Keratinocyte (primary cell): ENCODE data around the gene TSTD1. TPM values are rescaled to one million over a fixed set of nuclear protein-coding genes. Genes with fewer than 3 reads are reported as not detected.

Source experiments
- DNase-seq: peaks from one replicate; pipeline ENCODE4 v3.0.0-alpha.2; 2011; ENCODE audit warnings: low read depth, missing footprints, low spot score
- FAIRE-seq: peaks from 2 replicates; lab custom pipeline; 2011; peaks lifted over from hg19 to GRCh38; lab: Jason Lieb, UNC
- H2AFZ ChIP-seq: 2 replicates; pipeline ENCODE4 v1.6.0; 2012; ENCODE audit warnings: low read length, control low read depth, inconsistent platforms; ENCODE audit not compliant: control insufficient read depth
- H3K27ac ChIP-seq: 2 replicates; pipeline ENCODE4 v1.5.1; 2011; ENCODE audit warnings: low read length; ENCODE audit not compliant: control insufficient read depth, insufficient read depth
- H3K27me3 ChIP-seq: 3 replicates; pipeline ENCODE4 v1.6.0; 2011; ENCODE audit warnings: low read length; ENCODE audit not compliant: control insufficient read depth, insufficient read depth; ENCODE audit errors: extremely low read depth
- H3K36me3 ChIP-seq, 2 experiments: 2 replicates in 1 of 2; 3 replicates in 1 of 2; pipeline ENCODE4 v1.5.1; 2011; ENCODE audit warnings: low read length in 2 of 2, mild to moderate bottlenecking in 1 of 2; ENCODE audit not compliant: control insufficient read depth in 2 of 2, insufficient read depth in 2 of 2; ENCODE audit errors: extremely low read depth in 1 of 2
- H3K4me1 ChIP-seq: 3 replicates; pipeline ENCODE4 v1.5.1; 2011; ENCODE audit warnings: low read length; ENCODE audit not compliant: control insufficient read depth, insufficient read depth; ENCODE audit errors: extremely low read depth
- H3K4me2 ChIP-seq: 3 replicates; pipeline ENCODE4 v1.6.0; 2011; ENCODE audit warnings: low read depth, low read length; ENCODE audit not compliant: control insufficient read depth, insufficient read depth; ENCODE audit errors: extremely low read depth
- H3K4me3 ChIP-seq, 3 experiments: fragments of 200-600 bp in 1 of 3; sonication (generic) in 1 of 3; 2 replicates in 2 of 3; 3 replicates in 1 of 3; pipeline ENCODE4 v1.5.1; 2011 to 2016; ENCODE audit warnings: low read length in 3 of 3, mild to moderate bottlenecking in 3 of 3, control low read depth in 2 of 3, inconsistent platforms in 1 of 3, low read depth in 1 of 3, mixed read lengths in 1 of 3, mixed run types in 1 of 3, moderate library complexity in 1 of 3; ENCODE audit not compliant: control insufficient read depth in 2 of 3, insufficient read depth in 2 of 3; ENCODE audit errors: extremely low read depth in 1 of 3
- H3K79me2 ChIP-seq: 2 replicates; pipeline ENCODE4 v1.6.0; 2012; ENCODE audit warnings: low read length; ENCODE audit not compliant: control insufficient read depth, insufficient read depth
- H3K9ac ChIP-seq: 3 replicates; pipeline ENCODE4 v1.6.0; 2011; ENCODE audit warnings: low read length; ENCODE audit not compliant: control insufficient read depth, insufficient read depth; ENCODE audit errors: extremely low read depth
- H3K9me1 ChIP-seq: 3 replicates; pipeline ENCODE4 v1.6.0; 2011; ENCODE audit warnings: low read length; ENCODE audit not compliant: control insufficient read depth, insufficient read depth; ENCODE audit errors: extremely low read depth
- H3K9me3 ChIP-seq: 2 replicates; pipeline ENCODE4 v1.5.1; 2012; ENCODE audit warnings: low read depth, low read length; ENCODE audit not compliant: control insufficient read depth
- H4K20me1 ChIP-seq: 3 replicates; pipeline ENCODE4 v1.6.0; 2011; ENCODE audit warnings: low read length; ENCODE audit not compliant: control insufficient read depth, insufficient read depth; ENCODE audit errors: extremely low read depth
- CTCF ChIP-seq, 3 experiments: IDR thresholded peaks in 1 of 3; conservative IDR thresholded peaks in 1 of 3; optimal IDR thresholded peaks in 1 of 3; 2 replicates in 2 of 3; 3 replicates in 1 of 3; pipeline versions ENCODE3 to v1.5.1; 2011; ENCODE audit warnings: low read length in 3 of 3, mild to moderate bottlenecking in 3 of 3, moderate library complexity in 2 of 3, control low read depth in 1 of 3, inconsistent platforms in 1 of 3; ENCODE audit not compliant: insufficient read depth in 2 of 3; ENCODE audit errors: extremely low read depth in 1 of 3
- EZH2 ChIP-seq: IDR thresholded peaks from one replicate; pipeline ENCODE4 v1.6.1; 2012; ENCODE audit warnings: inconsistent platforms, mild to moderate bottlenecking, low read length, moderate library complexity
- dilution Hi-C: fragments of 300-500 bp; cut with MboI; formaldehyde crosslinking; loops from one replicate; pipeline ENCODE4 v1.7.0; 2020; ENCODE audit warnings: low sequenced_read_pairs; ENCODE audit not compliant: extremely low pct_ligation_motif_present
- polyA plus RNA-seq, 5 experiments: library from polyadenylated mRNA; depleted of rRNA in 3 of 5; stranded (reverse) in 3 of 5; stranded (forward) in 1 of 5; unstranded in 1 of 5; fragments of >200 nt; gene quantifications; 1 replicate in 1 of 5; 2 replicates in 3 of 5; 3 replicates in 1 of 5; pipeline versions ENCODE4 v1.2.1 to v1.2.3, GENCODE V29; 2011 to 2012; ENCODE audit warnings: missing spikeins in 2 of 5, low read depth in 1 of 5, low replicate concordance in 1 of 5

Gene TSTD1
- polyA plus RNA-seq, 1 donor (not counting 4 experiments of a cell fraction or from before 2014, with no cell fraction given), result 106 TPM

GRCh38 chr1:161072751-161073449, 34.1 kb upstream of the TSTD1 start:
- DNase-seq, result no peak
- H3K79me2 ChIP-seq, result no peaks in the 10 kb centered on the region
- peak overlapping the region; percentile 20 for H3K9ac ChIP-seq
- H3K27ac ChIP-seq, result no peak overlapping the region
- no peaks in the 10 kb centered on the region for H4K20me1 ChIP-seq
- dilution Hi-C loops, result no loop called here
- no peak for FAIRE-seq
- TF ChIP-seq EZH2, result no peak
- peaks cover 38% of the 10 kb centered on the region for H3K4me1 ChIP-seq
- no peaks in the 10 kb centered on the region for H3K27me3 ChIP-seq
- no peaks in the 10 kb centered on the region for H3K36me3 ChIP-seq
- no peak overlapping the region for H2AFZ ChIP-seq
- H3K9me3 ChIP-seq, result no peaks in the 10 kb centered on the region
- no peak overlapping the region for H3K4me2 ChIP-seq
- H3K9me1 ChIP-seq, result peaks cover 2% of the 10 kb centered on the region
- no peak overlapping the region for H3K4me3 ChIP-seq

GRCh38 chr1:161071886-161072371, 33.2 kb upstream of the TSTD1 start:
- Histone ChIP-seq H3K79me2 (no peaks in the 10 kb centered on the region), H3K27ac (no peak overlapping the region), H3K27me3 (no peaks in the 10 kb centered on the region), H2AFZ (no peak overlapping the region), H3K4me3 (no peak overlapping the region), H3K4me1 (peaks cover 38% of the 10 kb centered on the region), H3K36me3 (no peaks in the 10 kb centered on the region), H3K4me2 (no peak overlapping the region), H3K9me1 (peaks cover 2% of the 10 kb centered on the region), H3K9ac (no peak overlapping the region), H4K20me1 (no peaks in the 10 kb centered on the region), H3K9me3 (no peaks in the 10 kb centered on the region)
- dilution Hi-C loops, result no loop called here
- DNase-seq (no peak), FAIRE-seq (no peak)
- TF ChIP-seq EZH2 (no peak), CTCF (optimal IDR thresholded peaks at IDR 0.05 in 1 of 3, IDR thresholded peaks at IDR 0.05 in 1 of 3, conservative IDR thresholded peaks at IDR 0.05 in 1 of 3; ENCODE audit: extremely low read depth in 1 of 3, insufficient read depth in 2 of 3, low read length in 3 of 3) (peak; percentile 52 to 68 (median 57))
